ENCODE measurements around the gene CMSS1. TPM values are rescaled to one million over a fixed set of nuclear protein-coding genes. Genes with fewer than 3 reads are reported as not detected.
A peak's percentile ranks its signal among the peaks of the same experiment; 100 is the strongest.
"Not testable (repeated sequence)": the region's sequence is repeated elsewhere in the genome, so short reads cannot be mapped to it uniquely, and the experiment has no call there.

CMSS1 gene
- total RNA-seq, 1 donor from 2014 or later = 35.7 TPM

GRCh38 chr3:99838755-99839154 is 21.1 kb downstream of the CMSS1 start:
- H3K4me3 Mint-ChIP-seq (ENCODE audit: low read depth) = no peak overlapping the region
- TF ChIP-seq, protein P1, sequence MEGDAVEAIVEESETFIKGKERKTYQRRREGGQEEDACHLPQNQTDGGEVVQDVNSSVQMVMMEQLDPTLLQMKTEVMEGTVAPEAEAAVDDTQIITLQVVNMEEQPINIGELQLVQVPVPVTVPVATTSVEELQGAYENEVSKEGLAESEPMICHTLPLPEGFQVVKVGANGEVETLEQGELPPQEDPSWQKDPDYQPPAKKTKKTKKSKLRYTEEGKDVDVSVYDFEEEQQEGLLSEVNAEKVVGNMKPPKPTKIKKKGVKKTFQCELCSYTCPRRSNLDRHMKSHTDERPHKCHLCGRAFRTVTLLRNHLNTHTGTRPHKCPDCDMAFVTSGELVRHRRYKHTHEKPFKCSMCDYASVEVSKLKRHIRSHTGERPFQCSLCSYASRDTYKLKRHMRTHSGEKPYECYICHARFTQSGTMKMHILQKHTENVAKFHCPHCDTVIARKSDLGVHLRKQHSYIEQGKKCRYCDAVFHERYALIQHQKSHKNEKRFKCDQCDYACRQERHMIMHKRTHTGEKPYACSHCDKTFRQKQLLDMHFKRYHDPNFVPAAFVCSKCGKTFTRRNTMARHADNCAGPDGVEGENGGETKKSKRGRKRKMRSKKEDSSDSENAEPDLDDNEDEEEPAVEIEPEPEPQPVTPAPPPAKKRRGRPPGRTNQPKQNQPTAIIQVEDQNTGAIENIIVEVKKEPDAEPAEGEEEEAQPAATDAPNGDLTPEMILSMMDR (IDR thresholded peaks at IDR 0.05; ENCODE audit: unreplicated experiment) = no peak
- H3K36me3 Mint-ChIP-seq (ENCODE audit: insufficient read depth) = no peaks in the 10 kb centered on the region
- peaks cover 8% of the 10 kb centered on the region for H3K4me1 Mint-ChIP-seq (ENCODE audit: low read depth)
- no peaks in the 10 kb centered on the region for H3K9me3 Mint-ChIP-seq (ENCODE audit: low read depth)
- DNase-seq (ENCODE audit: low spot score, unreplicated experiment) = no peak
- no peaks in the 10 kb centered on the region for H3K27me3 Mint-ChIP-seq
- no peak overlapping the region for H3K27ac Mint-ChIP-seq

GRCh38 chr3:99839613-99840012 is 22.0 kb downstream of the CMSS1 start:
- Mint-ChIP-seq H3K27me3 (no peaks in the 10 kb centered on the region), H3K9me3 (ENCODE audit: low read depth) (no peaks in the 10 kb centered on the region), H3K27ac (no peak overlapping the region), H3K36me3 (ENCODE audit: insufficient read depth) (no peaks in the 10 kb centered on the region), H3K4me3 (ENCODE audit: low read depth) (no peak overlapping the region), H3K4me1 (ENCODE audit: low read depth) (peaks cover 12% of the 10 kb centered on the region)
- TF ChIP-seq, protein P1 (IDR thresholded peaks at IDR 0.05; ENCODE audit: unreplicated experiment) = no peak
- no peak for DNase-seq (ENCODE audit: low spot score, unreplicated experiment)

GRCh38 chr3:99841949-99842348 is 24.3 kb downstream of the CMSS1 start:
- peaks cover 20% of the 10 kb centered on the region for H3K4me1 Mint-ChIP-seq (ENCODE audit: low read depth)
- H3K4me3 Mint-ChIP-seq (ENCODE audit: low read depth); H3K27me3 Mint-ChIP-seq; DNase-seq (ENCODE audit: low spot score, unreplicated experiment); H3K9me3 Mint-ChIP-seq (ENCODE audit: low read depth); H3K27ac Mint-ChIP-seq; H3K36me3 Mint-ChIP-seq (ENCODE audit: insufficient read depth): not testable (repeated sequence)

DNA sequence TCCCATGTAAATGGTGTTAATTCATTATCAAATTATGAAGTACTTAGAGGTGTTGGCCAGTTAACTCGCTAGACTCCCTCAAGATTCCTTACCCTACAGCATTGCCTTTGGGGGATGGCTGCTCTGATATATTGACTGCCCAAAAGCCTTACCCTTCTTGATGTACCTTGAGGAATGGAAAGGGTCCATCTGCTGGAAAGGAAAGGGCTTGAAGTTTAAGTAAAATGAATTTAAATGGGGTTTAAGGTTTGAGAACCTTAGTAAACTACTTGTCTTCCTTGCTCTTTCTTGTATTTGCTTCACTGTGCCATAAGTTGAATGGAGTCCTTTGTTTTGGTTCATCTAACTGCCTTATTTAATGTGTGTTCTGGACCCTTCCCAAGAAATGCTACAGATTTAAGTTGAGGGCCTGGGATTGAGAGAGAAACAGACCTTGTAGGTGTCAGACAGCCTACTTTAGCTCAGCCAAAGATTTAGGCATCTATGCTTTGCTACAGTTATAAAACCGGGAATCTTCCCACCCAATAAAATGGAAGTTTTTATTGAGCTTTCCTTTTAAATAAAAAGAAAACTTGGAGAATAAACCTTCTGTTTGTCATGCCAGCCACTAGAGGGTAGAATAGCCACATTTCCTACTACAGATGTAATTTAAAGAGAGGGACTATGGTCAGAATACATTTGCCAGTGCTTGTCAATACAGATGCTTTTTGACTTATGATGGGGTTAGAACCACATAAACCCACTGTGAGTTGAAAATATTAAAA is 25.3 kb downstream of the CMSS1 start:
- no peak overlapping the region for H3K27ac Mint-ChIP-seq

GRCh38 chr3:99843590-99844258 is 26.1 kb downstream of the CMSS1 start:
- H3K9me3 Mint-ChIP-seq (ENCODE audit: low read depth) = no peaks in the 10 kb centered on the region
- H3K4me1 Mint-ChIP-seq (ENCODE audit: low read depth) = peaks cover 20% of the 10 kb centered on the region
- H3K27ac Mint-ChIP-seq = no peak overlapping the region
- no peak overlapping the region for H3K4me3 Mint-ChIP-seq (ENCODE audit: low read depth)
- DNase-seq (ENCODE audit: low spot score, unreplicated experiment) = no peak
- no peaks in the 10 kb centered on the region for H3K27me3 Mint-ChIP-seq
- H3K36me3 Mint-ChIP-seq (ENCODE audit: insufficient read depth) = peaks cover 5% of the 10 kb centered on the region
- TF ChIP-seq, protein P1 (IDR thresholded peaks at IDR 0.05; ENCODE audit: unreplicated experiment) = no peak

More for the DNA sequence above, 25.3 kb downstream of the CMSS1 start:
- no peaks in the 10 kb centered on the region for H3K27me3 Mint-ChIP-seq
- TF ChIP-seq, protein P1 (IDR thresholded peaks at IDR 0.05; ENCODE audit: unreplicated experiment) = peak; percentile 78
- peaks cover 20% of the 10 kb centered on the region for H3K4me1 Mint-ChIP-seq (ENCODE audit: low read depth)
- no peaks in the 10 kb centered on the region for H3K9me3 Mint-ChIP-seq (ENCODE audit: low read depth)
- DNase-seq (ENCODE audit: low spot score, unreplicated experiment) = no peak
- no peak overlapping the region for H3K4me3 Mint-ChIP-seq (ENCODE audit: low read depth)
- H3K36me3 Mint-ChIP-seq (ENCODE audit: insufficient read depth) = peaks cover 1% of the 10 kb centered on the region

Data from progenitor cell of endocrine pancreas (in vitro differentiated cells).